ENCODE results near the gene DNAH1.

Gene DNAH1

DNA sequence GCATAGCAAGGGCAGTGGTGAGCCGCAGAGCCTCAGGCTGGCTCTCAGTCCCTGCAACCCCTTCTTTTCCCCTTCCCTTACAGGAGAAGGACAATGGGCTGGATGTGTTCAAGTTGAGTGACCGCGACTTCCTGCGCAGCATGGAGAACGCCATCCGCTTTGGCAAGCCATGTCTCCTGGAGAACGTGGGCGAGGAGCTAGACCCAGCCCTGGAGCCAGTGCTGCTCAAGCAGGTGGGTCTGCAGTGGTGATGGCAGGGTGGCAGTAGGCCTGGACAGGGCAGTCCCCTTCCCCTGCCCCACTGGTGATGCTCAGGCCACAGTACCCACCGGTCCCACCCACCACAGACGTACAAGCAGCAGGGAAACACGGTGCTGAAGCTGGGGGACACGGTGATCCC, 75.0 kb downstream of the DNAH1 start:
- no peak for DNase-seq (ENCODE audit: low read depth)

- DNase-seq (ENCODE audit: low read depth): no peak
Measured at GRCh38 chr3:52392216-52392930, 76.3 kb downstream of the DNAH1 start.

GRCh38 chr3:52393131-52393807, 77.2 kb downstream of the DNAH1 start:
- no peak for DNase-seq (ENCODE audit: low read depth)

- DNase-seq (ENCODE audit: low read depth): no peak
Measured at GRCh38 chr3:52393959-52394670, 78.0 kb downstream of the DNAH1 start.

- DNase-seq (ENCODE audit: low read depth): no peak
Measured at GRCh38 chr3:52394751-52395502, 78.8 kb downstream of the DNAH1 start.

- no peak for DNase-seq (ENCODE audit: low read depth)
Measured at GRCh38 chr3:52395503-52395865, 79.4 kb downstream of the DNAH1 start.

GRCh38 chr3:52396011-52396906, 80.1 kb downstream of the DNAH1 start:
- no peak for DNase-seq (ENCODE audit: low read depth)

DNA sequence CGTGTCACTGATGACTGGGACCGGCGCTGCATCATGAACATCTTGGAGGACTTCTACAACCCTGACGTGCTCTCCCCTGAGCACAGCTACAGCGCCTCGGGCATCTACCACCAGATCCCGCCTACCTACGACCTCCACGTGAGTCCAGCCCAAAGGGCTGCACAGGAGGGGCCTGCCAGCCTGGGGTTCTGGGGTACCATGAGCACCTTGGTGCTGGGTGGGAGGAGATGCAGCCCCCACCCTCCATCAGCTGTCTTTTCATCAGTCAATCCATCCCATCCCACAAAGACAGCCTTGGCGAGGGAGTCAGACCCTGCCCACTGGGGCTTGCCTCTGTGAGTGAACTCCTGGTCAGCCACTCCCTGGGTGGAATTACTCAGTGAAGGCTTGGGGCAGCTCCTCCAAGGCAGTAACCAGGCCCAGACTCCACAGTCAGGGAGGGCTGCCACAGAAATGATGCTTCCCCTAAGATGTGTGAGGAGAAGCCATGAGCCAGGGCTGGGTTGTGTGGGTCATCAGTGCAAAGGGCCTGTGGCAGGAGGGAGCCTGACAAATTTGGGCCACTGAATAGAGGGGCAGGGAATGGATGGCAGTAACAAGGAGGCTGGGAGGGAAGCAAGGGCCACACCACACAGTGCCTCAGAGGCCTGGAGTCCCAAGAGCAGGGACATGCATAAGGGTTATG, 80.9 kb downstream of the DNAH1 start:
- DNase-seq (ENCODE audit: low read depth): no peak

GRCh38 chr3:52397676-52398399, 81.7 kb downstream of the DNAH1 start:
- DNase-seq (ENCODE audit: low read depth): no peak

DNA sequence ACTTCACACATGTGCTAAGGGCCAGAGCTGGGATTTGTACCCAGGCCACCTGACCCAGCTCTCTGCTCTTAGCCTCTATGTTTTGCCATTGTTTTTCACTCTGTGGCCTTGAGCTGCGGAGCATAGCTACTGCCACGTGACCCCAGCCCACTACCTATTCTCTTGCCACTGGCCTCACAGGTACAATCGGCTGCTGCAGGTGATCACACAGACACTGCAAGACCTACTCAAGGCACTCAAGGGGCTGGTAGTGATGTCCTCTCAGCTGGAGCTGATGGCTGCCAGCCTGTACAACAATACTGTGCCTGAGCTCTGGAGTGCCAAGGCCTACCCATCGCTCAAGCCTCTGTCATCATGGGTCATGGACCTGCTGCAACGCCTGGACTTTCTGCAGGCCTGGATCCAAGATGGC, 82.6 kb downstream of the DNAH1 start:
- DNase-seq (ENCODE audit: low read depth): no peak

GRCh38 chr3:52399131-52399530, 83.0 kb downstream of the DNAH1 start:
- no peak for DNase-seq (ENCODE audit: low read depth)

GRCh38 chr3:52399593-52399992, 83.5 kb downstream of the DNAH1 start:
- DNase-seq (ENCODE audit: low read depth): no peak

DNA sequence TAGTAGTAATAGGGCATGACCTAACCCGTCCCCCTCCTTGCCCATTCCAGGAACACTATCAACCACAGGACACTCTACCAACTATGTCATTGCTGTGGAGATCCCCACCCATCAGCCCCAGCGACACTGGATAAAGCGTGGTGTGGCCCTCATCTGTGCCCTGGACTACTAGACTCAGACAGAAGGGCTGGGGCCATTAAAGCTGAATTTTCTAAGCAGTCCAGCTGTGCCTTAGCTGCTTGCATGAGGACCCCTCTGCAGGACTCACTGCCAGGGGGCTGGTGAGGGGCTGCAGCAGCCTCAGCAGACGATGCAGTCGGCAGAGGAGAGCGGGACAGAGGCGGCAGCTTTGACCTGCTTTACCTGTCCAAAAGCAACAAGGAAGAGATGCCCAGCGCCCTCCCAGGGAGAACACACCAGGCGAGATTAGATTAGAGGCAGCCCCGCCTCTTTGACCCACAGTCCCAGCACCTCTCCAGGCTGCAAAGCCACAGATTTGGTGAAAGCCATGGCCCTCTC, 84.2 kb downstream of the DNAH1 start:
- DNase-seq (ENCODE audit: low read depth): no peak

DNA sequence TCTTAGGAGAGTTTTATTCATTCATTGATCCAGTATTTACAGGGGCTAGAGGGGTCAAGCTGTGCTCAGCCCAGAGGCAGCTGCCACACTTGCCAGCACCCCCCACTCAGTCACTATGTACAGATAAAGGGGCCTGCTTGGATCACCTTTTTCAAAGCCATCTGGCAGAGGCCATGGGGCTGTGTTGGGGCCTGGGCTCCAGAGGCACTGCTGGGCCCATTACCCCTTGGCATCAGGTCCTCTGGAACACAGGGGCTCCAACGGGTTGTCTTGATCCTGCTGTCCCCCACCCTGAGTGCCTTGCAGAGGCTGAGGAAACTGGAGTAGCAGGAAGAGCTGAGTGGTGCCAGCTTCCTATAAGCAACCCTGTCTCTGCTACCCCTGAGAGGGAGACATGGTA, 84.9 kb downstream of the DNAH1 start:
- no peak for DNase-seq (ENCODE audit: low read depth)

- DNase-seq (ENCODE audit: low read depth): no peak
Measured at GRCh38 chr3:52401551-52401950, 85.4 kb downstream of the DNAH1 start.

GRCh38 chr3:52402101-52402521, 86.0 kb downstream of the DNAH1 start:
- DNase-seq (ENCODE audit: low read depth): no peak

GRCh38 chr3:52402706-52403270, 86.7 kb downstream of the DNAH1 start:
- DNase-seq (ENCODE audit: low read depth): no peak

GRCh38 chr3:52403271-52403841, 87.2 kb downstream of the DNAH1 start:
- no peak for DNase-seq (ENCODE audit: low read depth)

DNA sequence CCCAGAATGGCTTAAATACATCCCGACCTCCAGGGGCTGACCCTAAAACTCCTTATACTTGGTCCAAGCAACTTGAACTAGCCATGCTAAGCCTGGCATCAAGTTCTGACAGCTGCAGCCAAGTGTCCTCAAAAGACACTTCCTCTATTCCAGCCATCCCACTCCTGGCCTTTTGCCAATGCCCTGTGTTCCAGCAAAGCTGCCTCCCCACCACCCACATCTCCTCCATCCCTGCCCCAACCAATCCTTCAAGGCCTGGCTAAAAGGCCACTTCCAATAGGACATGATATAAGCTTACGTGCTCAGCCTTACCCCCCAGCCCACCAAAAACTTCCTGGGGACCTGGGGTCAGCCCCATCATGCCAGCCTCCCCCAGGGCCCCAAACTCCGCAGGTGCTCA, 87.8 kb downstream of the DNAH1 start:
- DNase-seq (ENCODE audit: low read depth): no peak

All from HS-27A (cell line).